Measurements from ENCODE around the gene SLIT3.

DNA sequence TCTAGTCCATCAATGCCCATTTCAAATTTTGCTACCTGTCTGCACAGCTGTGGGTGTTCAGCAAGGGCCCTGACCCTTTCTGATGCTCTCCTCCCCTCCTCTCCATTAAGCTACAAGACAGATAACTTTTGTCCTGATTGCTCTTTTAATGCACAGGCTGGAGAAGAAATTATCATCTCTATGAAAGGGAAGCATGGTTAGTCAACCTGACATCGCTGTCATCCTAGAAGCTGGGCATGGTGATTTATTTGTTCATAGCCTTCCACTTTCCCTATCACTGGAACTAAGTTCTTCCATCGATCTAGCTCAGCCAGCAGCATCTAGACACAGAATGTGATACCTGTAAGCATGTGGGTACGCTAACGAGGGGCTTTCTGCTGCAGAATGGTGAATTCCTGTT lies 50.1 kb downstream of the SLIT3 start:
- TF ChIP-seq POLR2A (IDR thresholded peaks at IDR 0.05), result no peak
- TF ChIP-seq, protein P1, sequence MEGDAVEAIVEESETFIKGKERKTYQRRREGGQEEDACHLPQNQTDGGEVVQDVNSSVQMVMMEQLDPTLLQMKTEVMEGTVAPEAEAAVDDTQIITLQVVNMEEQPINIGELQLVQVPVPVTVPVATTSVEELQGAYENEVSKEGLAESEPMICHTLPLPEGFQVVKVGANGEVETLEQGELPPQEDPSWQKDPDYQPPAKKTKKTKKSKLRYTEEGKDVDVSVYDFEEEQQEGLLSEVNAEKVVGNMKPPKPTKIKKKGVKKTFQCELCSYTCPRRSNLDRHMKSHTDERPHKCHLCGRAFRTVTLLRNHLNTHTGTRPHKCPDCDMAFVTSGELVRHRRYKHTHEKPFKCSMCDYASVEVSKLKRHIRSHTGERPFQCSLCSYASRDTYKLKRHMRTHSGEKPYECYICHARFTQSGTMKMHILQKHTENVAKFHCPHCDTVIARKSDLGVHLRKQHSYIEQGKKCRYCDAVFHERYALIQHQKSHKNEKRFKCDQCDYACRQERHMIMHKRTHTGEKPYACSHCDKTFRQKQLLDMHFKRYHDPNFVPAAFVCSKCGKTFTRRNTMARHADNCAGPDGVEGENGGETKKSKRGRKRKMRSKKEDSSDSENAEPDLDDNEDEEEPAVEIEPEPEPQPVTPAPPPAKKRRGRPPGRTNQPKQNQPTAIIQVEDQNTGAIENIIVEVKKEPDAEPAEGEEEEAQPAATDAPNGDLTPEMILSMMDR (IDR thresholded peaks at IDR 0.05), result no peak
